ENCODE data around the gene MIDN. TPM values are rescaled to one million over a fixed set of nuclear protein-coding genes. Genes with fewer than 3 reads are reported as not detected.
A peak's percentile ranks its signal among the peaks of the same experiment; 100 is the strongest.

MIDN gene
- total RNA-seq, 1 donor from 2014 or later = 60.5 TPM

DNA sequence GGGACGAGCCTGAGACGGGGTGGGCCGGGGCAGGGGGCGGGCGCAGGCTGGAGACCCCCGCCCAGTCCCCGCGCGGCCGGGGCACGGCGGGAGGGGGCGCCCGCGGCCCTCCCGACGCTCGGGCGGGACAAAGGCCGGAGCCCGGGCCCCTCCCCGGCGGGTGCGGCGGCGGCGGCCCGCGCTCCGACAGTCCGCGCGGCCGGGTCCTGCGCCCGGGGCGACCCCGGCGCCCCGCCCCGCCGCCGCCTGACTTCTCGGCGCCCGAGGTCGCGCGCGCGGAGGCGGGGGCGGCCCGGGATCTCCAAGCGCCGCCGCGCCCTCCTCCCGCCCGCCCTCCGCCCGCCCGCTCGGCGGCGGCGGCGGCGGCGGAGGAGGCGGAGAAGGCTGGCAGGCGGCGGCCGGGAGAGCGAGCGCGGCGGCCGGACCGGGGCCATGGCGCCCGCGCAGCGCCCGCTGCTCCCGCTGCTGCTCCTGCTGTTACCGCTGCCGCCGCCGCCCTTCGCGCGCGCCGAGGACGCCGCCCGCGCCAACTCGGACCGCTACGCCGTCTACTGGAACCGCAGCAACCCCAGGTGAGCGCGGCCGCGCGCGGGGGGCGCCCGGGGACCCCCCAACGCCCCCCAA lies 37.5 kb downstream of the MIDN start, which contains the start of gene EFNA2:
TSS of gene EFNA2 (plus strand) at position 137 of the 624 bp plus-strand sequence. CDS start at position 433, 296 bp downstream.
- Histone ChIP-seq H3K4me1 (peaks cover 12% of the 10 kb centered on the region), H3K4me3 (peak within 1 kb of the TSS; percentile 27), H3K27me3 (ENCODE audit: low read depth) (peaks cover 78% of the 10 kb centered on the region), H3K27ac (replicated peaks) (no peak within 1 kb of the TSS), H3K36me3 (no peaks in the 10 kb centered on the region), H3K9me3 (replicated peaks) (no peaks in the 10 kb centered on the region)
- TF ChIP-seq, protein P1, sequence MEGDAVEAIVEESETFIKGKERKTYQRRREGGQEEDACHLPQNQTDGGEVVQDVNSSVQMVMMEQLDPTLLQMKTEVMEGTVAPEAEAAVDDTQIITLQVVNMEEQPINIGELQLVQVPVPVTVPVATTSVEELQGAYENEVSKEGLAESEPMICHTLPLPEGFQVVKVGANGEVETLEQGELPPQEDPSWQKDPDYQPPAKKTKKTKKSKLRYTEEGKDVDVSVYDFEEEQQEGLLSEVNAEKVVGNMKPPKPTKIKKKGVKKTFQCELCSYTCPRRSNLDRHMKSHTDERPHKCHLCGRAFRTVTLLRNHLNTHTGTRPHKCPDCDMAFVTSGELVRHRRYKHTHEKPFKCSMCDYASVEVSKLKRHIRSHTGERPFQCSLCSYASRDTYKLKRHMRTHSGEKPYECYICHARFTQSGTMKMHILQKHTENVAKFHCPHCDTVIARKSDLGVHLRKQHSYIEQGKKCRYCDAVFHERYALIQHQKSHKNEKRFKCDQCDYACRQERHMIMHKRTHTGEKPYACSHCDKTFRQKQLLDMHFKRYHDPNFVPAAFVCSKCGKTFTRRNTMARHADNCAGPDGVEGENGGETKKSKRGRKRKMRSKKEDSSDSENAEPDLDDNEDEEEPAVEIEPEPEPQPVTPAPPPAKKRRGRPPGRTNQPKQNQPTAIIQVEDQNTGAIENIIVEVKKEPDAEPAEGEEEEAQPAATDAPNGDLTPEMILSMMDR (IDR thresholded peaks at IDR 0.05; ENCODE audit: borderline replicate concordance) = no peak
- intact Hi-C loops (cut with micrococcal nuclease) = no loop called here
- DNase-seq = no peak

DNA sequence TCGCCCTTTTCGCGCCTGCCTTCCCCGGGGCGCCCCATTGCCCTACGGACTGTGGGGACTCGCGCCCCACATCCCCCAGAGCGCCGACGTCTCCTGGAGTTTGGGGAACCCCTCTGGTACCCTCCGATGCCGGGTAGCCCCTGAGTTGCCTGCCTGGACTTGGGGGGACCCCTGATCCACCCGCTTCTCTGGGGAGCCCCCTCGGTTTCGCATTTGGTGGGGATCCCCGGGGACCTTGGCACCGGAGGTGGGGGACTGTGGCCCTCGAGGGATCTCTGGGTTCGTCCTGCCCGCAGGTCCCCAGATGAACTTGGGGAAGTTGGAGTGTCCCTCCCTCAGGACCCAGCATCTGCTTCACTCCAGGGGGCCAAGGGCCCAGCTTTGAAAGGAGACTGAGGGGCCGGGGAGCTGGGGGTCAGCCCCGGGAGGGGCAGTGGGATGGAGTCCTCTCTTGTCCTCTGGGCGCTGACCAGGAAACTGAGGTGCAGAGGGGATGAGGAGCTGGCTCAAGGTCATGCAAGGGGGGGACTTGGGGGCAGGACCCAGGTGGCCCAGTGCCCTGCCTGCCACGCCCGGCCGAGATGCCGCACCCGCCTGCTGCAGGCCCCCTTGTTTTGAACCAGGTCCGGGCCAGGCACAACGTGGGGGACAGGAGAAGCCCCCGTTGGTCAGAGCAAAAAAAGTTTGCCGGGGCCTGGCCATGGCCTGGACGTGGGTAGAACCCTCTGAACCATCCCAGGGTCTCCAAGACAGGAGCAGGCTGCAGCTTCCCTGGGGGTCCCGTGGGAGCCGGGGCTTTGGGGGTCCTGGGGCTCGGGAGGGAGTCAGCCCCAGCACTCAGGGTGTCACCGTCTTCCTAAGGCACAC lies 38.3 kb downstream of the MIDN start:
- Histone ChIP-seq H3K9me3 (replicated peaks) (no peaks in the 10 kb centered on the region), H3K4me1 (peaks cover 12% of the 10 kb centered on the region), H3K4me3 (peak overlapping the region; percentile 27), H3K36me3 (no peaks in the 10 kb centered on the region), H3K27me3 (ENCODE audit: low read depth) (peaks cover 87% of the 10 kb centered on the region), H3K27ac (replicated peaks) (no peak overlapping the region)
- DNase-seq = no peak
- intact Hi-C loops (cut with micrococcal nuclease) = no loop called here
- TF ChIP-seq, protein P1 (IDR thresholded peaks at IDR 0.05; ENCODE audit: borderline replicate concordance) = no peak

DNA sequence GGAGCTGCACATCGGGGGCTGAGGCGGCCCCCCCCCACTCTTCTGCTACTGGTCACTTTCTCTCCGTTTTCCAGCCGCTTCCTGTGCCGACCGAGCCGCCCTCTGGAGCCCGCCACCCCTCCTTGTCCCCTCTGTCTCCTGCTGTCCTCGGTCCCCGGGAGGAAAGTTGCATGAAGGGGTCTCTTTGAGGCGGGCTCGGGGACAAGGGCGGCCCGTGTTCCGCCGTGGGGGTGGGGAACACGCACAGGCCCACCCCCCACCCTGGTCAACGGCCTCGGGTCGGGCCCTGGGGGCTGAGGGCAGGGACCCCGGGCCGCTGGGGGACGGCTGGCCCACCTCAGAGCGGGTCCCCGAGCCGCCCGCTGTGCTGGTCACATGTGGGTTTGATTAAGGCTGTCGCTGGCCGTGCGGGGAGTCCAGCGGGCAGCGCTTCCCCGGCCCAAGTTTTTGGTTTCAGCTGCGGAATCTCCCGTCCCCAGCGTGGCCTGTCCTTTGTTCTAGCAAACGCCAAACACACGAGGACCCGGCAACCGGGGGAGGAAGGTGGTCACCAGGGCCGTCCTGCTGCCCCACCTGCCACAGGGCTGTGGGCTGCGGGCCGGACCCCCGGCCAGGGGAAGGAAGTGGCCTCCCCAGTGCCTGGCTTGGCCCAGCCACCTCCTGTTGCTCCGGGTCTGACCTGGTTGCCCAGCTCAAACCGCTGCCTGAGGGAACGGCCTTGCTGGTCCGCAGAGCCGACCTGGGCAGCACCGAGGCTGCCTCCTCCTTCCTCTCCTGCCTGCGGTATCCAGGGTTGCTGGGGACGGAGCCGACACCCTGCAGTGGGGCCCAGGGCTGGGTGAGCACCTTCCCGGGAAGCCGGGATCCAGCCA lies 39.2 kb downstream of the MIDN start:
- Histone ChIP-seq H3K27me3 (ENCODE audit: low read depth) (peaks cover 95% of the 10 kb centered on the region), H3K4me1 (peaks cover 12% of the 10 kb centered on the region), H3K9me3 (replicated peaks) (no peaks in the 10 kb centered on the region), H3K36me3 (no peaks in the 10 kb centered on the region), H3K4me3 (no peak overlapping the region), H3K27ac (replicated peaks) (no peak overlapping the region)
- intact Hi-C loops (cut with micrococcal nuclease) = no loop called here
- DNase-seq = no peak
- TF ChIP-seq, protein P1 (IDR thresholded peaks at IDR 0.05; ENCODE audit: borderline replicate concordance) = no peak

DNA sequence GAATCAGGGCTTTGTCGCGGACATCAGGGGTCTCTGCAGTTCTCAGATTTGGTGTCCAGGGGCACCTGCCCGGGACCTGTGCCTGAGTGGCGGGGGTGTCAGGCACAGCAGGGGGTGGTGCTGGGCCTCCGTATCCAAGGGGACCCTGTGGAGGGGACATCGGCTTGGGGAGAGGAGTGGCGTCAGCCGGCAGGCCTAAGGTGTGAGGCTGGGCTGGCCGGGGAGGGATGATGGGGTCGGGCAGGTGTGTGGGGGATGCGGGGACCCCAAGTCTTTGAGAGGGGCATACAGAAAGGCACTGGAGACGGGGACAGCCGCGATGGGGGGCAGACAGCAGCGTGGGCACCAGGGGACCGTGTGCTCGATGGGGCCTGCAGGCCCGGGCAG lies 39.8 kb downstream of the MIDN start:
- Histone ChIP-seq H3K9me3 (replicated peaks) (no peaks in the 10 kb centered on the region), H3K36me3 (no peaks in the 10 kb centered on the region), H3K4me3 (no peak overlapping the region), H3K27me3 (ENCODE audit: low read depth) (peaks cover 96% of the 10 kb centered on the region), H3K27ac (replicated peaks) (no peak overlapping the region), H3K4me1 (peaks cover 12% of the 10 kb centered on the region)
- intact Hi-C loops (cut with micrococcal nuclease) = no loop called here
- no peak for DNase-seq
- TF ChIP-seq, protein P1 (IDR thresholded peaks at IDR 0.05; ENCODE audit: borderline replicate concordance) = no peak
